Right lobe of liver (tissue), 4 donors: ENCODE measurements around the gene ZMYND19.

Source experiments
- CTCF ChIP-seq, 4 donors: fragments of 200-600 bp in 3 of 4; fragments of 450-650 bp in 1 of 4; IDR thresholded peaks; one replicate each; pipeline versions ENCODE4 v1.5.1 to v1.8.0; 2016 to 2022; ENCODE audit warnings: antibody characterized with exemption in 4 of 4, mild to moderate bottlenecking in 2 of 4
- POLR2A ChIP-seq: fragments of 450-650 bp; IDR thresholded peaks from one replicate; pipeline ENCODE4 v1.6.1; 2017; ENCODE audit warnings: antibody characterized with exemption, mild to moderate bottlenecking
- donor health status: DM: no; HTN: no; CAD: no.
- donor health status: DM: no; HTN: no; CAD: no.
- donor health status: DM: no; HTN: yes; CAD: no.

- TF ChIP-seq CTCF (IDR thresholded peaks at IDR 0.05) (no peak), POLR2A (no peak)
Observed at GRCh38 chr9:137588891-137589290, 1.4 kb downstream of the ZMYND19 start.
